GM19023 (cell line): ENCODE results near the gene CCDC192.

ENCODE experiments used
- ATAC-seq: cut with Tn5 transposase; IDR thresholded peaks from one replicate; pipeline ENCODE4 v1.9.1; 2021; ENCODE audit warnings: mild to moderate bottlenecking, moderate library complexity; ENCODE audit not compliant: unreplicated experiment

The CCDC192 gene

DNA sequence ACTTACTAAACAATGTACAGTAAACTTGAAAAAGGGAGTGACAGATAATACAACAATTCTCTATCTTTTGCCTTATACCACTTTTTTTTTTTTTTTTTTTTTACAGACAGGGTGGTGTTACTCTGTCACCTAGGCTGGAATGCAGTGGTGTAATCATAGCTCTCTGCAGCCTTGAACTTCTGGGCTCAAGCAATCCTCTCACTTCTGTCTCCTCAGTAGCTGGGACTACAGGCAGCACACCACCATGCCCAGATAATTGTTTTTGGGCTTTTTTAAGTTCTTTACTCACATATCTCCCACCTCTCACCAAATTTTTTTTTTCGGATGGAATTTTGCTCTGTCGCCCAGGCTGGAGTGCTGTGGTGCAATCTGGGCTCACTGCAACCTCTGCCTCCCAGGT lies 208.4 kb downstream of the CCDC192 start:
- no peak for ATAC-seq

DNA sequence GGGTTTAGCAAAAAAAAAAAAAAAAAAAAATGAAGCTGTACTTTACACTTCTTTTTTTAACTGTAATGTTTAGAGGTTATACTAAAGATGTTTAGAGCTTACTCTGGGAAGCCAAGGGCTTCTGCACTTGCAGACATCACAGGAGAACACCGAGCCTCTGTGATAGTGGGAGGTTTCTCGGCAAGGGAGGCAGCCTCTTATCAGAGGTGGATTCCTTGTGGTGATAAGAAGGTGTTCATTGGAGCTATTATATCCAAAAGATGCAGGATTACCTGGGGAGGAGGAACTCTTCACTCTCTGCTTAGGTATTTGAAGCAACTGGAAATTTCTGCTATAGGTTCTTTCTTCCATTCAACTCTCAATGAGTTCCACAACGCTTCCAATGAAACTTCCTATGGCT lies 209.2 kb downstream of the CCDC192 start:
- ATAC-seq, result no peak

DNA sequence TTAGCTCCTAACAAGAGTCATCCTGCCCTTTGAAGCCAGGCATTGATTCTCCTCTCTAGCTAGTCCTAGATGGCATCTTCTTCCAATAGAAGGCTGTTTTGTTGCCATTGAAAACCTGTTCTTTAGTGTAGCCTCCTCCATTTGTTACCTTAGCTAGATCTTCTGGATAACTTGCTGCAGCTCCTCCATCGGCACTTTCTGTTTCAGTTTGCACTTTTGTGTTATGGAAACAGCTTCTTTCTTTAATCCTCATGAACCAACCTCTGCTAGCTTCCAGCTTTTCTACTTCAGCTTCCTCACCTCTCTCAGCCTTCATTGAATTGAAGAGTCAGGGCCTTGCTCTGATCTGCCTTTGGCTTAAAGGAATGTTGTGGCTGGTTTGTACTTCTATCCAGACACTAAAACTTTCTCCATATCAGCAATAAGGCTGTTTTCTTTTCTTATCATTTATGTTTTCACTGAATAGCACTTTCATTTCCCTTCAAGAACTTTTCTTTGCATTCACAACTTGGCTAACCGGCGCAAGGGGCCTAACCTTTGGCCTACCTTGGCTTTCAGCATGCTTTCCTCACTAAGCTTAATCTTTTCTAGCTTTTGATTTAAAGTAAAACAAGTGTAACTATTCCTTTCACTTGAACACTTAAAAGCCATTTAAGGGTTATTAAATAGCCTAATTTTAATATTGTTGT lies 213.8 kb downstream of the CCDC192 start:
- ATAC-seq, result no peak

DNA sequence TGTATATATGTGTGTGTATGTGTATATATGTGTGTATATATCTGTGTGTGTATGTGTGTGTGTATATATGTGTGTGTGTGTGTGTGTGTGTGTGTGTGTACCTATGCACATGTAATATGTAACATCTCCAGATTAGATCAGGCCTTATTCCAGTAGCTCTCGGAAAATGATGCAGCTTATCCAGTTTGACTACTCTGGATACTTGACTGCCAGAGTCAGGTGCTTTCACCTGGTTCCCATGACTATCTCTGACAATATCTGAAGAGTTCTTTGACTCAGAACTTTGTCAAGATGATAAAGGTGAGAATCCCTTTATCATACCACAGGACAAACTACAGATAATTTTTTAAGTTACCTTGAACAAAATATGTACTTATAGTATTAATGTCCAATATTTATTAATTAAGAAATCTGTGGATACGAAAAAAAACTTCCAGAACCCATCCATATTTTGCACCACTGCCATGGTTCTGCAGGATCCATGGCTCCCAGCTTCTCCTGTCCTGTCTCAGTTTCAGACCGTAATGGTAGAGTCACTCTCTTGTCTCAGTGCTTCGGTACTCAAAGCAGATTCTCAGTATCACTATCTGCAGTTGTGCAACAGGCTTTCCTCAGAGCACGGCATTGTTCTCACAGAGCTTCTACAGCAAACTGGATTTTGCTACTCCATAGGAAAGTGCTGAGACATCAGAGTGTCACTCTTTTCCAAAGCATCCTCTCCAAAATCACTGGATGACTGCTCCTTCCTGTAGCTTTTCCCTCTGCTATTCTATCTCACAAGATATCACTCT lies 216.0 kb downstream of the CCDC192 start:
- ATAC-seq, result no peak

DNA sequence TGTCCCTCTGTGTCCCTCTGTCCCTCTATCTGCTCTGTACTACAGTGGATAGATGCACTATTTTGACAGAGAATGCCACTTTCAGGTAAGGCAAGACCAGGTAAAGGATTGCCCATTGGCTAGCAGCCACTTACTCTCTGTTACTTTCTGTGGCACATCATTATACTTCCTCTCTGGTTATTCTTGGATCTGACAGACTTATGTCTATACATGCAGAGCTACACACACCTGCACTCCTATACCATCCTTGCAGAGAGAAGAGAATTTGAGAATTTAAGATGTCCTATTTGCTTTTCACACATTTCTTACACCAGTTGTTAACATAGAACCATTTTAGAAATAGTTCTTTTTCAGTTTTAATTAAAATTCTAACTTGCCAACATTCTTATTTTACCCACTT lies 216.6 kb downstream of the CCDC192 start:
- ATAC-seq, result no peak

DNA sequence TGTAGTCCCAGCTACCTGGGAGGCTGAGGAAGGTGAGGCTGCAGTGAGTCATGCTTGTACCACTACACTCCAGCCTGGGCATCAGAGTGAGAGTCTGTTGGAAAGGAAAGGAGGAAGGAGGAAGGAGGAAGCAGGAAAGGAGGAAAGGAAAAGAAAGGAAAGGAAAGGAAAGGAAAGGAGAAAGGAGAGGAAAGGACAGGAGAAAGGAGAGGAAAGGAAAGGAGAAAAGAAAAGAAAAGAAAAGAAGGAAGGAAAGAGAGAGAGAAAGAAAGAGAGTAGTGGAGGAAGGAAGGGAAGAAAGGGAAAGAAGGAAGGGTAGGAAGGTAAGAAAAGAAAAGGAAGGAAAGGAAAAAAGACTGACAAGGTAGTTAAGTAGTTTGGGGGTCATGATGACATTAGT lies 217.7 kb downstream of the CCDC192 start:
- ATAC-seq, result no peak

DNA sequence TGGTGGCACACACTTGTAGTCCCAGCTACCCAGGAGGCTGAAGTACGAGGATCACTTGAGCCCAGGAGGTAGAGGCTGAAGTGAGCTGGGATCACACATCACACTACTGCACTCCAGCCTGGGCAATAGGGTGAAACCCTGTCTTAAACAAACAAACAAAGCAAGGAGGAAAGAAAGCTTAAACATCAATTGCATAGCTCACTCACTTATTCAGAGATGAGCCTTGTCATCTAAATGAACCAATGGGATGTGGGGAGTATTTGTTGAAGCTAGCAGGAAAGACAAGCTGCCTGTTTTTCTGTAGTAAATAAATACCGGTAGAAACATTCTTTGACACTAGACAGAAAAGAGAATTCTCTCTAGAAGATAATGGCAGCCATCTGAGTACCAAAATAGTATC lies 219.4 kb downstream of the CCDC192 start:
- ATAC-seq, result no peak

DNA sequence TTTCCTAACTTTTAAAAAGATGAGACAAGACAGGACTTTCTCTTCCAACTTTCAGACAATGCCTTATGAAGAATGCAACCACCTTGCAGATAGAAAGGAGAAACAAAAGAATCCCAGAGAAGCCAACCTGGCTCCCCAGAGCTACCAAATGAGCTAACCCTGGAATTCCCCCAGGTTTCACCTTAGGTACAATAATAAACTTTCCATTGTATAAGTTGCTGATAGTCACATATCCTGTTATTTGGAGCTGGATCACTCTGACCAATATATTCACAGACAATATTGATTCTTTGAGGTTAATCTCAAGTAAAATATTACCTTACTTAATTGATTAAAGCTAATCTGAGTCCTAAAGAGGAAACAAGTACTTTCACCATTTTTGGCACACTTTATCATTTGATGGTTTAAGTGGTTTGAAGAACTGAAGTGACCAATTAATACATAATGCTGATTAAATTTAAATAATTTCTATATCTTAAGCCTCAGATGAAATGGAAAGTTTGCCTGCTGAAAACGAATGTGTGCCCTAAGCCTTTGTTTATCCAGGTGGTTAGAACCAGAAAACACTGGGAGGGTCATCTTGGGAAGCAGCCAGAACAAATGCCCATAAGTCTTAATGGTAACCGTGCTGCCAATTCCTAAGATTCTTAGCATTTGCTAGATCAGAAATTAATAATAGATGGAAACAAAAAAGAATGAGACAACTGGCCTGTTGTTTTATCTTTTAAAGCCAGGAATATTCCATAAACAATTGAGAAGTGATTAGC lies 220.8 kb downstream of the CCDC192 start:
- no peak for ATAC-seq

DNA sequence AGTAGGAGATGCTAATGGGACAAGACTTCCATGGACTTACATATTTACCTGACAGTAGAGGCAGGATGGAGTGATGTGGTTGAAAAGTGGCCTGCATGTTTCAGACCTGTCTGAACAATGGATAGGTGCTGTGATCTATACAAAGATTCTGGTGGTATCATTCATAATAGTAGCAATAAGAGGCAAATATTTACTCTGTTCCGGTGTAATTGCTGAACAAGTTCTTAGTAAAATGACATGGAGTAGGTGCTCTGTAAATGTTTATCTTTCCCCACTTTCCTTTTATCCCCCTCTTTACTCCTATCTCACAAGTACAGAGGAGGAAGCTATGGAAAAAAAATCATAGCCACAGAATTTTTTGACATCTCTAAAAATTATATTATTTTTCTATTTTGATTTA lies 221.4 kb downstream of the CCDC192 start:
- ATAC-seq, result no peak

DNA sequence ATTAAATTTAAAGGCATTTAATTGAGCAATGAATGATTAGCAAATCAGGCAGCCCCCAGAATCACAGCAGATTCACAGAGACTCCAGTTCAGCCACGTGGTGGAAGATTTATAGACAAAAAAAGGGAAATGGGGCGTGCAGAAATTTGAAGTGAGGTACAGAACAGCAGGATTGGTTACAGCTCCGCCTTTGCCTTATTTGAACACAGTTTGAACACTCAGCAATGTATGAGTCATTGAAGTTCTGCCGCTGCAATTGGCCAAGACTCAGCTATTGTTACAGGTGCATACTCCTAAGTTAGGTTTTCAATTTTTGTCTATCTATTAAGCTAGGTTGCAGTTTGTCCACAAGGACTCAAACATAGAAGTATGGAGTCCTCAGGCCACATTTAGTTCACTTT lies 222.7 kb downstream of the CCDC192 start:
- no peak for ATAC-seq

DNA sequence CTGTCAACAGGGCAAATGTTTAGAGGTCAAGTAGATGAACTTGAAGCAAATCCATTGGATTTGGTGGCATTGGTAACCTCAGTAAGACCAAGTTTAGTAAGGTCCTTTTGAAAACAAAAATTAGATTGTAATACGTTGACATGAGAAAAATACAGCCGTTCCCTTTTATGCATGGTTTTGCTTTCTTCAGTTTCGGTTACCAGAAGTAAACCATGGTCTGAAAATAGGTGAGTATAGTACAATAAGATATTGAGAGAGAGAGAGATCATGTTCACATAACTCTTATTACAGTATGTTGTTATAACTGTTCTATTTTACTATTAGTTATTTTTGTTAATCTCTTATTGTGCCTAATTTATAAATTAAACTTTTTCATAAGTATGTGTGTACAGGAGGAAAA lies 223.8 kb downstream of the CCDC192 start:
- ATAC-seq, result no peak

DNA sequence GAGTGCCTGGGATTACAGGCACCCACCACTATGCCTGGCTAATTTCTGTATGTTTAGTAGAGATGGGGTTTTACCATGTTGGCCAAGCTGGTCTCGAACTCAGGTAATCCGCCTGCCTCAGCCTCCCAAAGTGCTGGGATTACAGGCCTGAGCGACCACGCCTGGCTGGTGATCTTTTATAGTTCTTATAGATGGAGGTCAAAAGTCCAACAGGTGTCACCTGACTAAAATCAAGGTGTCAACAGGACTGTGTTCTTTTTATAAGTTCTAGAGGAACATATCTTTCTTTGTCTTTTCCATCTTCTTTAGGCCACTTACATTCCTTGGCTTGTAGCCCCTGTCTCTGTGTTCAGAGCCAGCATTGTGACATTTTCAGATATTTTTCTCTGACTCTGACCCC lies 224.9 kb downstream of the CCDC192 start:
- no peak for ATAC-seq

DNA sequence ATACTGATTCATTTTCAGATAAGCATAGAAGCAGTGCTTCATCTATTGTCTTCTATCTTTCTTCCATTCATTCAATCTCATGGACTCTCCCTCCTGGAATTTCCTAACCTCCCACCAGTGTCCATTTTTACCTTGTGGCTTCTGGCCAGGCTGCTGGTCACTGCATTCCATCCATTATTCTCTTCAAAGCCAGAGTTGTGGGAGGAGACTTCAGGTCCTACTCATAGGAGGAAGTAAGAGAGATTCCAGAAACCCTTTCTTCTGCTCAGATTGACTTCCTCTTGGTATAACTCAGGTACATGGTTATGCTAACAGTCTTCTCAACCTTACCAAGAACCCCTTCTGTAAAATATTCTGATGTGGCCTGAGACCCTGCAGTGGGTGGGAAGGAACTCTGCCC lies 227.1 kb downstream of the CCDC192 start:
- no peak for ATAC-seq

DNA sequence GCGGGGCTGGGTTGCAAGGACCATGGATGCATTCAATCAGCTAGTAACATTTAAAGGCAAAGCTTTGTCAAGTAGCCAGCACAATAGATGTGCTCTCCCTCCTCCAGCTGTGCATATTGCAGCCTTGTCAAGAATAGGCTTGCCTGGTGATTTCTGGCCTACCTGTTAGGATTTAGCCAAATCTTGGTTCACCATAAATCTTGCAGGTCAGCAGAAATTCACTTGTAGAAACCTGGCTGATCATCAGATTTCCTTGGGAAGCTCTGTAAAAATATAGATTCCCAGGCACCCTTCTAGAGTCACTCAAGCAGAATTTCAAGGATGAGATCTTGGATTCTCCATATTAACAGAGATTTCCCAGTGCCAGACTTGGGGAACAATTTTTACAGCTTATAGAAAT lies 228.2 kb downstream of the CCDC192 start:
- ATAC-seq, result no peak

DNA sequence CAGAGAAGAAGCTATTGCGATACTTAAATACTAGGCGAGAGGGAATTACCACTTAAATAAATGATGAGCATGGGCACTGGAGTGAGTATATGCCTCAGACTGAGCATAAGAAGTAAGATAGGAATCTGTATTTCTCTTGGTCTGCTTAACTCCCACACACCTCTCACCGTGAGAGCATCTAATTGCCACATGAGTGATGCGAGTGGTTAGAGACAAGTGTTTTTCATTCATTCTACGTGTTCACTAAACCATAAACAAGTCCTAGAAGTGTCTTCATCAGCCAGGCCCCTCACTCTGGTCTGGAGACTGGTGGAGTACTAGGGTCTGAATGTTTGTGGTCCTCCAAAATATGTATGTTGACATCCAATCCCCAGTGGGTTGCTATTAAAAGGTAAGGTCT lies 230.2 kb downstream of the CCDC192 start:
- no peak for ATAC-seq

DNA sequence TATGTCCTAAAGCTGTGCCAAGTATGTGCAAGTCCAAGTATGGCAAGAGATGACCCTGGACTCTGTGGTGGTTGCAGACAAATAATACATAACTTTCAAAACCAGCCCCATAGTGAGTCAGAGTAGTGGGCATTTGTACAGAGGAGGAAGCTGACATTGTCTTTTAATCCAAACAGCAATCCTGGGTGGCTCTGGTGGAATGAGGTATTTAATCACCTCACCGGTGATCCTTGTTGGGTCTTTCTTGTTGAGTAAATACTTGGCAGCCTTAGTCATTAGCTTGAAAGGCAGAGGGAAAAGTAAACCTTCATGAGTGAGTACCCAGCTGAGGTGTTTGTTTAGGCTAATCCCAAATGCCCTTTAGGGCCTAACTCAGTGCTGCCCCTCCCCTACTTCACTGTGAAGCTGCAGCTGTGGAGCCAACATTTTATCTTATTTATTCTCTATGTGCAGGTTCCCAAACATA lies 231.6 kb downstream of the CCDC192 start:
- no peak for ATAC-seq

DNA sequence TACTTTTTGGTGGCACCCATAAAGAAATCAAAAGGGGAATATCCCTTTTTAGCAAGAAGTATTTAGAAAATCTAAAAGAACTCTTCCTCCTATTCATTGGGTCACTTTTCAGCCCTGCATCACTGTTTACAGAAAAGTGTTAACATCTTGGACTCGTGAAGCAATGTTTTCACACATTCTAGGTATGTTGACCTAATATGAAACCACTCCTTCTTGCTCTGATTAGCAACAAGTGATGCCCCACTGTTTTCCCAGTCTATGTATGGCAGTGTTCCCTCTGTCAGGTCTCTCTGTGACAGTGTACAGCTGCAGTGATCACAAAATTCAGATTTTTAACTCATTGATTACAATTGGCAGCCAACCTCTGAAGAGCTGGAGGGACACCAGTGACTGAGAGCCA lies 232.2 kb downstream of the CCDC192 start:
- ATAC-seq, result no peak

DNA sequence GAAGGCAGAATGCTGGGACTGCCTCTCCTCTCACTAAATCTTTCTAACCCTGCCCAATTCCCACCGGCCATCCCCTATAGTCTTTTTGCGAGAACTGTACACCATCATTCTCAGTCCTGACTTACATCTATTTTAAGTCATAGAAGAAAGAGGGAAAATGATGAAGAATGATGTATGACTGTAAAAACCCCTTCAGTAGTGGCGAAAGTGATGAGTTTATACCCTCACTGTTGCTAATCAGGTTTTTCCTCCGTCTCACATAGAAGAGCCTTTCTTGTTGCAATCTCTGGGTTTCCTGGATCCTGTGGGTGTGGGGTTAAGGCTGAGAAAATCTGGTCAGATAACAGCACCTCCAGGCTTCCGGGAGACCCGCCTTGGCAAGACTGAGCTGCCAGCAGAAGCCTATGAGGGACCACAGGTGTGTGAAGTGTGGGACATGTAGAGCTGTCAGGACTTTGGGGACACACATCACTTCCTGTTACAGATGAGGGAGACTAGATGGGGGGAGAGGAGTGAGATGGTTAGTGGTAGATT lies 233.3 kb downstream of the CCDC192 start:
- ATAC-seq, result no peak

DNA sequence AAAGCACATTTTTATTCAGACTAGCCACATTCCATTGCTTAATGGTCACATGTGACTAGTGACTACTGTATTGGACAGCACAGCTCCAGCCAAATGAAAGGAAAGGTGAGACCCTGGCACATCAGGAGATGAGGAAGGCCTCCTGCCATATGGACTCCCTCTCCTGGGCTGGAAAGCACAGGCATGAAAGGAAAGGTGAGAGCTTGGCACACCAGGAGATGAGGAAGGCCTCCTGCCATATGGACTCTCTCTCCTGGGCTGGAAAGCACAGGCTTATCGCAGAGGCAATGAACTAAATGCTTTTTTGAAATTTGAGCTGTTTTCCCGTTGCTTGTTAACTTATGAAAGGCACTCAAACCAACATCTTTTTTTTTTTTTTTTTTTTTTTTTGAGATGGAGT lies 235.6 kb downstream of the CCDC192 start:
- ATAC-seq, result no peak

DNA sequence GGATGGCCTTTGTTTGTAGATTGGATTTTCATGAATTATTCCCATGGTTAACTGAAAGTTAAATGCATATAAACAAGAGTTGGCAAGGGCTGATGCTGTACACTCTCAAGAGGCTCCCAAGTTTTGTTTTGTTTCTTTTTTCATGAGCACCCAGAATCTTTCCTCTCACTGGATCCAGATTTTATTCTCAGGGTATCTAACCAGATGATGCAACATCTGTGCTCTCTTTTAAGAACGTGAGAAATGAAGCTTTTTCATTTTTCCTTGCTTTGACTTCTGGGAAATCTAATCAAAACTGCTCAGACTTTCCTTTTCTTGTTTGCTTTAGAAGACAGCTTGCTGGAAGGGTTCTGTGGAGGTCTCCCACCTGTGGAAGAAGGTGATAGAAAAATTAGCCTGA lies 237.7 kb downstream of the CCDC192 start:
- ATAC-seq, result no peak

DNA sequence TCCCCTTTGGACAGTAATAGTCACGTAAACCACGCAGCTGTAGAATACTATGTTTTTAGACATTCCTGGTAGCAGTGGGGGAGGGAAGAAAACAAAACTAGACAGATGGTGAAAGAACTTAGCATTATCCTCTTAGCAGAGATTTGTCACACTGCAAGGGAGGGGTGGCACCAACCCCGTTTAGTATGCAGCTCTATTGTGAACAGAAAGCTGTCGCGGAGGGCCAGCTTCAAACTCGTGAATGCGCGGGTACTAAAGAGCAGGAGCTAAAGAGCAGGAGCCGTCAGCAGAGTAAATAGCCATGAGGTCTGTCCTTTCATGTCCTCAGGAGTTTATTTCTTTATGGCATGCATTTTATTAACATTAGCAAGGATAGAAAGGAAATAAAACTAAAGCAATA lies 238.5 kb downstream of the CCDC192 start:
- ATAC-seq, result no peak
